Activated naive CD8-positive, alpha-beta T cell treated with anti-CD3 and anti-CD28 coated beads, Interleukin-2, amount 50 U/mL, for 24 hours (primary cell): ENCODE results near the gene CATSPERB.
"Not testable (repeated sequence)": the region's sequence is repeated elsewhere in the genome, so short reads cannot be mapped to it uniquely, and the experiment has no call there.

ENCODE experiments used
- ATAC-seq: fragments of 150-1000 bp; cut with Tn5 transposase; one replicate; pipeline ENCODE4 v1.10.0; 2021
- DNase-seq: peaks from one replicate; pipeline ENCODE4 v3.0.0; 2021
- H3K27ac Mint-ChIP-seq: one replicate; pipeline ENCODE4 v1.8.0; 2021; ENCODE audit warnings: mild to moderate bottlenecking, mixed read lengths
- H3K27me3 Mint-ChIP-seq: one replicate; pipeline ENCODE4 v1.8.0; 2021; ENCODE audit warnings: mixed read lengths
- H3K36me3 Mint-ChIP-seq: one replicate; pipeline ENCODE4 v1.8.0; 2021; ENCODE audit warnings: low read depth, mixed read lengths
- H3K4me1 Mint-ChIP-seq: one replicate; pipeline ENCODE4 v1.8.0; 2021; ENCODE audit warnings: mixed read lengths
- H3K4me3 Mint-ChIP-seq: one replicate; pipeline ENCODE4 v1.8.0; 2021; ENCODE audit warnings: mild to moderate bottlenecking, moderate library complexity, mixed read lengths
- H3K9me3 Mint-ChIP-seq: one replicate; pipeline ENCODE4 v1.8.0; 2021; ENCODE audit warnings: mixed read lengths

Gene CATSPERB

GRCh38 chr14:91567827-91568226, 164.1 kb downstream of the CATSPERB start:
- H3K27me3 Mint-ChIP-seq, result peaks cover 11% of the 10 kb centered on the region
- not testable (repeated sequence) for ATAC-seq, H3K4me3 Mint-ChIP-seq, H3K27ac Mint-ChIP-seq, DNase-seq, H3K4me1 Mint-ChIP-seq, H3K36me3 Mint-ChIP-seq, H3K9me3 Mint-ChIP-seq

DNA sequence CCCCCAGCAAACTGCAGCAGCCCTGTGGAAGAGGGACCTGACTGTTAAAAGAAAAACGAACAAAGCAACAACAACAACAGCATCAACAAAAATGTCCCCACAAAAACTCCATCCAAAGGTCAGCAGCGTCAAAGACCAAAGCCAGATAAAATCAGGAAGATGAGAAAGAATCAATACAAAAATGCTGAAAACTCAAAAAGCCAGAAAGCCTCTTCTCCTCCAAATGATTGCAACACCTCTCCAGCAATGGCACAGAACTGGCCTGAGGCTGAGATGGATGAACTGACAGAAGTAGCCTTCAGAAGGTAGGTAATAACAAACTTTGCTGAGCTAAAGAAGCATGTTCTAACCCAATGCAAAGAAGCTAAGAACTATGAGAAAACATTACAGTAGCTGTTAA, 176.4 kb downstream of the CATSPERB start:
- H3K4me3 Mint-ChIP-seq, result no peak overlapping the region
- ATAC-seq (no peak), DNase-seq (no peak)
- H3K4me1 Mint-ChIP-seq, result no peaks in the 10 kb centered on the region
- H3K9me3 Mint-ChIP-seq, result no peaks in the 10 kb centered on the region
- H3K36me3 Mint-ChIP-seq, result no peaks in the 10 kb centered on the region
- peaks cover 7% of the 10 kb centered on the region for H3K27me3 Mint-ChIP-seq
- H3K27ac Mint-ChIP-seq, result no peak overlapping the region

DNA sequence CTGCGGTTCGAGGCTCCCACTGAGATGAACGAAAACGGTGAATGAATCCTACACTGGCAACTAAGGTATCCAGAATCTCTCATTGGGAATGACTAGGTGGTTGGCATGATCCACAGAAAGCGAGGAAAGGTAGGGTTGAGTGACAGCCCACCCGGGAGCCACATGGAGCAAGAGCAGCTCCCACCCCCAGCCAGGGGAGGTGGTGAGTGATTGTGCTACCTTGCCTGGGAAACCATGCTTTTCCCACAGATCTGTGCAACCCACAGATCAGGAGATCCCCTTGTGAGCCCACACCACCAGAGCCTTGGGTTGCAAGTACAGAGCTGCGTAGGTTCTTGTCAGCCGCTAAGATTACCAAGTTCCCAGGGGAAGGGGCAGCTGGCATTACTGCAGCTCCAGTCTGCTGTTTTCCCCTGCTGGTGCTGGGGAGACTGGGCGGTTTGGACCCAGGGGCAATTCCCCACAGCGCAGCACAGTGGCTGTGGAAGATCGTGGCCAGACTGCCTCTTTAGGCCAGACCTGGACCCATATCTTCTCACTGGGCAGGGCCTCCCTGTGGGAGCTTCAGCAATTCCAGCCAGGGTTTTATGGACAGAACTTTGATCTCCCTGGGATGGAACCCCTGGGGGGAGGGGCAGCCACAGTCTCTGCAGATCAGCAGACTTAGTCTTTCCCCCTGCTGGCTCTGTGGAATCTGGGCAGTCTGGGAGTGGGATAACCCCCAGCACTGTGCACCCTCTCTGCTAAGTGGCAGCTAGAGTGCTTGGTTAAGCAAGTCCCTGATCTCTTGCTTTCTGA, 177.2 kb downstream of the CATSPERB start:
- peaks cover 5% of the 10 kb centered on the region for H3K27me3 Mint-ChIP-seq
- no peaks in the 10 kb centered on the region for H3K4me1 Mint-ChIP-seq
- no peaks in the 10 kb centered on the region for H3K9me3 Mint-ChIP-seq
- H3K36me3 Mint-ChIP-seq, result no peaks in the 10 kb centered on the region
- H3K27ac Mint-ChIP-seq, result no peak overlapping the region
- H3K4me3 Mint-ChIP-seq, result no peak overlapping the region
- no peak for ATAC-seq
- no peak for DNase-seq

- H3K27me3 Mint-ChIP-seq, result peaks cover 8% of the 10 kb centered on the region
- no peak overlapping the region for H3K4me3 Mint-ChIP-seq
- ATAC-seq (no peak), DNase-seq (no peak)
- H3K9me3 Mint-ChIP-seq, result peaks cover 3% of the 10 kb centered on the region
- peaks cover 2% of the 10 kb centered on the region for H3K36me3 Mint-ChIP-seq
- no peak overlapping the region for H3K27ac Mint-ChIP-seq
- H3K4me1 Mint-ChIP-seq, result no peaks in the 10 kb centered on the region
Observed at GRCh38 chr14:91548108-91548507, 183.8 kb downstream of the CATSPERB start.

- Mint-ChIP-seq H3K4me1 (no peaks in the 10 kb centered on the region), H3K27ac (no peak overlapping the region), H3K4me3 (no peak overlapping the region)
Observed at GRCh38 chr14:91545946-91546716, 185.8 kb downstream of the CATSPERB start.

GRCh38 chr14:91545204-91545603, 186.7 kb downstream of the CATSPERB start:
- Mint-ChIP-seq H3K27me3 (peaks cover 5% of the 10 kb centered on the region), H3K4me3 (no peak overlapping the region), H3K9me3 (peaks cover 26% of the 10 kb centered on the region), H3K36me3 (peaks cover 4% of the 10 kb centered on the region), H3K27ac (no peak overlapping the region), H3K4me1 (no peaks in the 10 kb centered on the region)
- DNase-seq (no peak), ATAC-seq (no peak)

More at GRCh38 chr14:91545946-91546716, 185.8 kb downstream of the CATSPERB start:
- ATAC-seq (no peak), DNase-seq (no peak)
- H3K9me3 Mint-ChIP-seq, result peaks cover 19% of the 10 kb centered on the region
- H3K36me3 Mint-ChIP-seq, result peaks cover 4% of the 10 kb centered on the region
- H3K27me3 Mint-ChIP-seq, result peaks cover 5% of the 10 kb centered on the region

DNA sequence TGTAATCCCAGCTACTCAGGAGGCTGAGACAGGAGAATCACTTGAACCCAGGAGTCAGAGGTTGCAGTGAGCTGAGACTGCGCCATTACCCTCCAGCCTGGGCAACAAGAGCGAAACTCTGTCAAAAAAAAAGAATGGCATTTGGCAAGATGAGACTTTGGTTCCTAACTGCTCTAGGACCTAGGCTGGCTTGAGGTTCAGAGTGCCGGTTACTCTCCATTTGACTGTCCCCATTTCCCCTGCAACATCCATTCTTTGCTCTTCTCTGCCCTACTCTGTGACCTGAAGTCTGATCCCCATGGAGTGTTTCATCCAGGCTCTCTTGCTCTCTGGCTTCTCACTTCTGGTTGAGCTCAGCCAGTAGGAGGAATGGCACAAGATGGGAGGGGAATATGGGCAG, 195.6 kb downstream of the CATSPERB start:
- H3K9me3 Mint-ChIP-seq, result peaks cover 15% of the 10 kb centered on the region
- no peaks in the 10 kb centered on the region for H3K36me3 Mint-ChIP-seq
- DNase-seq (no peak), ATAC-seq (no peak)
- H3K4me3 Mint-ChIP-seq, result no peak overlapping the region
- H3K4me1 Mint-ChIP-seq, result no peaks in the 10 kb centered on the region
- H3K27ac Mint-ChIP-seq, result no peak overlapping the region
- peaks cover 6% of the 10 kb centered on the region for H3K27me3 Mint-ChIP-seq

DNA sequence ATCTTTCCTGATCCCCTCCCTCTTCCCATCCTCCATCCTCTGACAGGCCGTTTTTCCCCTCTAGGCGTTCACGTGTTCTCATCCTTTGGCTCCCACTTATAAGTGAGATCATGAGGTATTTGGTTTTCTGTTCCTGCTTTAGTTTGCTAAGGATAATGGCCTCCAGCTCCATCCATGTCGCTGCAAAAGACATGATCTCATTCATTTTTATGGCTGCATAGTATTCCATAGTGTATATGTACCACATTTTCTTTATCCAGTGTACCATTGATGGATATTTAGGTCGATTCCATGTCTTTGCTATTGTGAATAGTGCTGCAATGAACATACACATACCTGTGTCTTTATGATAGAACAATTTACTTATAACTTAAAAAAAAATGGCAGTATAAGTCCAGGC, 197.8 kb downstream of the CATSPERB start:
- ATAC-seq, H3K27me3 Mint-ChIP-seq, H3K27ac Mint-ChIP-seq, H3K4me3 Mint-ChIP-seq, H3K9me3 Mint-ChIP-seq, H3K4me1 Mint-ChIP-seq, H3K36me3 Mint-ChIP-seq, DNase-seq: not testable (repeated sequence)

DNA sequence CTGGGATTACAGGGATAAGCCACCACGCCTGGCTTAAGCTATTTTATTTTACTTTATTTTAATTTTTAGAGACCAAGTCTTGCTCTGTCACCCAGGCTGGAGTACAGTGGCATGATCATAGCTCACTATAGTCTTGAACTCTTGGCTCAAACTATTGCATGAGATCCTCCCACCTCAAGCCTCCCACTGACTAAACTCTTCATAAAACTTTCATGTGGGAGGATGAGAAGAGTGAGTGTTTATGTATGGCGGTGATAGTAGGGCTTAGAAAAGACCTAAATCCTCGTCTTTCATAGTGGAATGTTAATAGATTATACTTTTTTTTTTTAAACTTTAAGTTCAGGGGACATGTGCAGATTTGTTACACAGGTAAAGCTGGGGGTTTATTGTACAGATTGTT, 198.3 kb downstream of the CATSPERB start:
- no peak for DNase-seq
- no peak for ATAC-seq
- Mint-ChIP-seq H3K9me3 (no peaks in the 10 kb centered on the region), H3K36me3 (no peaks in the 10 kb centered on the region), H3K4me3 (no peak overlapping the region), H3K27ac (no peak overlapping the region), H3K4me1 (no peaks in the 10 kb centered on the region), H3K27me3 (peaks cover 8% of the 10 kb centered on the region)
